CD14-positive monocyte (primary cell): Measurements from ENCODE around the gene MRPS24. TPM values are rescaled to one million over a fixed set of nuclear protein-coding genes. Genes with fewer than 3 reads are reported as not detected.

Experiments used
- DNase-seq, 3 donors: peaks; one replicate each; pipeline ENCODE4 v3.0.0-alpha.2; 2011 to 2022
- H2AFZ ChIP-seq: 2 replicates; pipeline ENCODE4 v1.6.0; 2012; ENCODE audit warnings: mild to moderate bottlenecking, low read depth, low read length, inconsistent platforms; ENCODE audit not compliant: insufficient read depth, poor library complexity, severe bottlenecking
- H3K27ac ChIP-seq, 2 donors: 1 replicate in 1 of 2; 2 replicates in 1 of 2; pipeline ENCODE4 v1.5.1; 2012 to 2013; ENCODE audit warnings: low read length in 2 of 2, control low read depth in 1 of 2, inconsistent platforms in 1 of 2, low read depth in 1 of 2, mild to moderate bottlenecking in 1 of 2
- H3K27me3 ChIP-seq, 2 donors: one replicate each; pipeline versions ENCODE4 v1.6.0 to v1.6.1; 2011 to 2013; ENCODE audit warnings: low read length in 2 of 2; ENCODE audit not compliant: control insufficient read depth in 2 of 2, insufficient read depth in 2 of 2
- H3K36me3 ChIP-seq, 2 donors: replicated peaks in 1 of 2; 1 replicate in 1 of 2; 2 replicates in 1 of 2; pipeline versions ENCODE4 v1.5.1 to v1.6.1; 2012 to 2013; ENCODE audit warnings: low read length in 2 of 2, control low read depth in 1 of 2, inconsistent platforms in 1 of 2, mild to moderate bottlenecking in 1 of 2; ENCODE audit not compliant: insufficient read depth in 2 of 2, control insufficient read depth in 1 of 2
- H3K4me1 ChIP-seq, 2 donors: 1 replicate in 1 of 2; 2 replicates in 1 of 2; pipeline versions ENCODE4 v1.5.1 to v1.6.1; 2012 to 2013; ENCODE audit warnings: low read length in 2 of 2, control low read depth in 1 of 2, inconsistent platforms in 1 of 2, mild to moderate bottlenecking in 1 of 2, moderate library complexity in 1 of 2; ENCODE audit not compliant: insufficient read depth in 2 of 2, control insufficient read depth in 1 of 2
- H3K4me2 ChIP-seq: replicated peaks from 2 replicates; pipeline ENCODE3; 2012; ENCODE audit warnings: low read length, moderate library complexity, mild to moderate bottlenecking; ENCODE audit not compliant: poor library complexity, severe bottlenecking; ENCODE audit errors: extremely low read depth
- H3K4me3 ChIP-seq, 3 experiments: fragments of 200-600 bp in 1 of 3; sonication (generic) in 1 of 3; replicated peaks in 1 of 3; 1 replicate in 2 of 3; 2 replicates in 1 of 3; pipeline ENCODE4 v1.5.1; 2011 to 2013; ENCODE audit warnings: low read length in 3 of 3, mild to moderate bottlenecking in 3 of 3, control low read depth in 2 of 3, low read depth in 2 of 3, inconsistent platforms in 1 of 3, moderate library complexity in 1 of 3
- H3K79me2 ChIP-seq: 2 replicates; pipeline ENCODE4 v1.6.0; 2012; ENCODE audit warnings: mild to moderate bottlenecking, control low read depth, inconsistent platforms, low read length, moderate library complexity; ENCODE audit not compliant: insufficient read depth
- H3K9ac ChIP-seq: 2 replicates; pipeline ENCODE4 v1.6.0; 2017; ENCODE audit warnings: low read length, mild to moderate bottlenecking; ENCODE audit not compliant: insufficient read depth, poor library complexity, severe bottlenecking
- H3K9me3 ChIP-seq, 2 donors: replicated peaks in 1 of 2; 1 replicate in 1 of 2; 2 replicates in 1 of 2; pipeline versions ENCODE4 v1.5.1 to v1.6.1; 2012 to 2013; ENCODE audit warnings: low read length in 2 of 2, control low read depth in 1 of 2; ENCODE audit not compliant: control insufficient read depth in 1 of 2, insufficient read depth in 1 of 2
- H4K20me1 ChIP-seq: 2 replicates; pipeline ENCODE4 v1.6.0; 2012; ENCODE audit warnings: mild to moderate bottlenecking, low read length, control low read depth, moderate library complexity; ENCODE audit not compliant: insufficient read depth
- H3K27ac Mint-ChIP-seq, 7 donors: one replicate each; pipeline ENCODE4 v1.8.0; 2020; ENCODE audit warnings: mild to moderate bottlenecking in 7 of 7, mixed read lengths in 7 of 7, moderate library complexity in 6 of 7, inconsistent platforms in 2 of 7
- H3K27me3 Mint-ChIP-seq, 3 donors: one replicate each; pipeline ENCODE4 v1.8.0; 2021 to 2022; ENCODE audit warnings: low read depth in 3 of 3, mild to moderate bottlenecking in 3 of 3, mixed read lengths in 3 of 3, moderate library complexity in 3 of 3, inconsistent platforms in 1 of 3
- H3K36me3 Mint-ChIP-seq, 2 donors: one replicate each; pipeline ENCODE4 v1.8.0; 2020; ENCODE audit warnings: mixed read lengths in 2 of 2, inconsistent platforms in 1 of 2, mild to moderate bottlenecking in 1 of 2
- H3K4me1 Mint-ChIP-seq: one replicate; pipeline ENCODE4 v1.8.0; 2020; ENCODE audit warnings: mild to moderate bottlenecking, mixed read lengths
- H3K4me3 Mint-ChIP-seq, 2 donors: one replicate each; pipeline ENCODE4 v1.8.0; 2020; ENCODE audit warnings: mild to moderate bottlenecking in 2 of 2, mixed read lengths in 2 of 2, moderate library complexity in 1 of 2
- H3K9me3 Mint-ChIP-seq, 7 donors: one replicate each; pipeline ENCODE4 v1.8.0; 2020 to 2022; ENCODE audit warnings: mixed read lengths in 7 of 7, mild to moderate bottlenecking in 6 of 7, moderate library complexity in 6 of 7, inconsistent platforms in 2 of 7
- WGBS: methylation state at CpG from one replicate; pipeline ENCODE4 v1.1.5; 2013; ENCODE audit warnings: missing lambda C conversion rate; ENCODE audit not compliant: insufficient coverage; 5-methylcytosine and 5-hydroxymethylcytosine counted together
- intact Hi-C, 2 donors: fragments of 100-400 bp; cut with micrococcal nuclease; formaldehyde crosslinking; loops; one replicate each; pipeline versions ENCODE4 v1.15.0 to v1.15.1; 2023
- polyA plus RNA-seq, 3 donors: library from polyadenylated mRNA; depleted of rRNA in 1 of 3; unstranded in 2 of 3; stranded (reverse) in 1 of 3; fragments of 300-500 nt in 2 of 3; fragments of >200 nt in 1 of 3; fragmentation: Illumina TruSeq in 2 of 3; gene quantifications; 1 replicate in 2 of 3; 2 replicates in 1 of 3; pipeline ENCODE4 v1.2.3, GENCODE V29; 2012 to 2021
- TF ChIP-seq, protein P1 (sequence below): fragments of 200-600 bp; IDR thresholded peaks from one replicate; pipeline ENCODE4 v1.8.0; 2022; ENCODE audit warnings: antibody characterized with exemption, mild to moderate bottlenecking

MRPS24 gene
- polyA plus RNA-seq, 3 donors, result 79.2 to 112 (median 112) TPM

- WGBS, result 88% methylated on average over 3 of the region's 4 CpGs
- peaks cover 20 to 57% of the 10 kb centered on the region in 2 donors for H3K36me3 ChIP-seq
- Mint-ChIP-seq H3K4me1 (peaks cover 3% of the 10 kb centered on the region), H3K27me3 (no peaks in the 10 kb centered on the region), H3K4me3 (no peak overlapping the region), H3K27ac (peak overlapping the region in 2 of 7 donors; percentile 2 to 12), H3K9me3 (no peaks in the 10 kb centered on the region), H3K36me3 (peaks cover 46 to 52% of the 10 kb centered on the region in 2 donors)
- H3K9me3 ChIP-seq, result no peaks in the 10 kb centered on the region
- H3K4me3 ChIP-seq, result no peak overlapping the region
- H3K79me2 ChIP-seq, result peaks cover 4% of the 10 kb centered on the region
- no peak overlapping the region for H3K9ac ChIP-seq
- TF ChIP-seq, protein P1, sequence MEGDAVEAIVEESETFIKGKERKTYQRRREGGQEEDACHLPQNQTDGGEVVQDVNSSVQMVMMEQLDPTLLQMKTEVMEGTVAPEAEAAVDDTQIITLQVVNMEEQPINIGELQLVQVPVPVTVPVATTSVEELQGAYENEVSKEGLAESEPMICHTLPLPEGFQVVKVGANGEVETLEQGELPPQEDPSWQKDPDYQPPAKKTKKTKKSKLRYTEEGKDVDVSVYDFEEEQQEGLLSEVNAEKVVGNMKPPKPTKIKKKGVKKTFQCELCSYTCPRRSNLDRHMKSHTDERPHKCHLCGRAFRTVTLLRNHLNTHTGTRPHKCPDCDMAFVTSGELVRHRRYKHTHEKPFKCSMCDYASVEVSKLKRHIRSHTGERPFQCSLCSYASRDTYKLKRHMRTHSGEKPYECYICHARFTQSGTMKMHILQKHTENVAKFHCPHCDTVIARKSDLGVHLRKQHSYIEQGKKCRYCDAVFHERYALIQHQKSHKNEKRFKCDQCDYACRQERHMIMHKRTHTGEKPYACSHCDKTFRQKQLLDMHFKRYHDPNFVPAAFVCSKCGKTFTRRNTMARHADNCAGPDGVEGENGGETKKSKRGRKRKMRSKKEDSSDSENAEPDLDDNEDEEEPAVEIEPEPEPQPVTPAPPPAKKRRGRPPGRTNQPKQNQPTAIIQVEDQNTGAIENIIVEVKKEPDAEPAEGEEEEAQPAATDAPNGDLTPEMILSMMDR, result no peak
- DNase-seq, result no peak
- H3K27me3 ChIP-seq, result no peaks in the 10 kb centered on the region
- H2AFZ ChIP-seq, result no peak overlapping the region
- no peak overlapping the region for H3K4me2 ChIP-seq
- intact Hi-C loops, result no loop called here
- no peak overlapping the region for H3K27ac ChIP-seq
- H3K4me1 ChIP-seq, result no peaks in the 10 kb centered on the region
- peaks cover 3% of the 10 kb centered on the region for H4K20me1 ChIP-seq
Measured at GRCh38 chr7:43884209-43884608, 14.9 kb upstream of the MRPS24 start.

GRCh38 chr7:43880596-43880995 is 11.3 kb upstream of the MRPS24 start:
- Mint-ChIP-seq H3K27me3 (no peaks in the 10 kb centered on the region), H3K4me3 (no peak overlapping the region), H3K9me3 (no peaks in the 10 kb centered on the region), H3K27ac (peak overlapping the region in 3 of 7 donors; percentile 32 to 45 (median 35)), H3K4me1 (peaks cover 11% of the 10 kb centered on the region), H3K36me3 (peaks cover 65 to 78% of the 10 kb centered on the region in 2 donors)
- H3K9me3 ChIP-seq, result no peaks in the 10 kb centered on the region
- no peaks in the 10 kb centered on the region for H3K27me3 ChIP-seq
- WGBS, result 83% methylated on average over 3 of the region's 5 CpGs
- H3K4me1 ChIP-seq, result peaks cover 10 to 11% of the 10 kb centered on the region in 2 donors
- H3K4me3 ChIP-seq, result no peak overlapping the region
- H4K20me1 ChIP-seq, result no peaks in the 10 kb centered on the region
- H3K79me2 ChIP-seq, result no peaks in the 10 kb centered on the region
- H3K4me2 ChIP-seq, result no peak overlapping the region
- DNase-seq, result no peak
- H3K9ac ChIP-seq, result no peak overlapping the region
- TF ChIP-seq, protein P1, result no peak
- no peak overlapping the region for H2AFZ ChIP-seq
- intact Hi-C loops, result no loop called here
- H3K36me3 ChIP-seq, result peaks cover 42 to 75% of the 10 kb centered on the region in 2 donors
- H3K27ac ChIP-seq, result no peak overlapping the region
